Stimulated activated CD8-positive, alpha-beta memory T cell treated with anti-CD3 and anti-CD28 coated beads, Interleukin-7, amount 100 ng/mL, for 24 hours (primary cell): ENCODE results near the gene UPP1.
"Not testable (repeated sequence)": the region's sequence is repeated elsewhere in the genome, so short reads cannot be mapped to it uniquely, and the experiment has no call there.

Source experiments
- DNase-seq: peaks from one replicate; pipeline ENCODE4 v3.0.0-alpha.2; 2020; ENCODE audit warnings: low read depth

UPP1 gene

DNA sequence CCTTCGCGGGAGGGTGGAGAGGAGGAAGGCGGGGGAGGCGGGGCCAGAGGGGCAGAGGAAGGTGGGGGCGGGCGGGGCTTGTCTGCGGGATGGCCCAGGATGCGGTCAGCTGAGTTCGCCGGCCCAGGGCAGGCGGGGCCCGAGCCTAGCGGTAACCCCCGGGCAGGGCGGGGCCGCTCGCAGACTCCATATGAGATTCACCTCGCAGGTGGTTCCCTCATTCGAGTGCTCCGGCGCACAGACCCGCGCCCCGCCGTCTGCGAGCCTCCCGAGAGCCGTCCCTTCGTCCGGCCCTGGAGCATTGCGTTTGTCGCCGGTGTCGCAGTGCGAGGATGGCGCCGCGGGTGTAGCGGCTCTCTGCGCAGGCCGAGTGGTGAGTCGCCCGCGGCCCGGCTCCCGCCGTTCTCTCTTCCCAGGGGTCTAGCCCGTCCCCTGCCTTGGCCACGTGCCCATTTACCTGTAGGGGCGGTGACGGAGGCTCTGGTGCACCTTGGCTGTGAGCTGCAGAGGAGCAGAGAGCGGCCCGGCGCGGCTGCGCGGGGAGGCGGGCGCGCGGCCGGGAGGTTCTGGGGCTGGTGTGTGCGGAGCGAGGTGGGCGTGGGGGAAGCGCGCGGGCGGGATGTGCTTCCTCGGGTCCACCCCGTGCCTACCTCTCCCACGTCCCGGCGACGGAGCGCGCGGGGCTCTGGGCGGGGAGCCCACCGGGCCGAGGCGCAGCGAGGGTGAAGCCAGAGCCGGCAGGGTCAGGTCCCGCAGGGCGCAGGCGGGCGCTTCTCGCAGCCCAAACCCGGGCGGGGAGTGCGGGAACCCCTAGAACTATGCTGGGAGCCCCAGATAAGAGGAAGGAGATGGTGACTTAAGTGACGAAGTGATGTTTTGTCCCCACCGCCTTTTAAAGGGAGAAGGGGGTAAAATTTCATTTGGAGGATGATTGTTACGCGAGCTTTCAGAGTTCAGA, at the start of gene UPP1:
TSS of gene UPP1 (plus strand) at position 220 of the 958 bp plus-strand sequence. CDS start 5,519 bp downstream, outside the sequence.
- peak; percentile 75 for DNase-seq

GRCh38 chr7:48040944-48041652, 48.0 kb upstream of the UPP1 start:
- no peak for DNase-seq

- DNase-seq: no peak
Measured at GRCh38 chr7:48041653-48041970, 47.5 kb upstream of the UPP1 start.

DNA sequence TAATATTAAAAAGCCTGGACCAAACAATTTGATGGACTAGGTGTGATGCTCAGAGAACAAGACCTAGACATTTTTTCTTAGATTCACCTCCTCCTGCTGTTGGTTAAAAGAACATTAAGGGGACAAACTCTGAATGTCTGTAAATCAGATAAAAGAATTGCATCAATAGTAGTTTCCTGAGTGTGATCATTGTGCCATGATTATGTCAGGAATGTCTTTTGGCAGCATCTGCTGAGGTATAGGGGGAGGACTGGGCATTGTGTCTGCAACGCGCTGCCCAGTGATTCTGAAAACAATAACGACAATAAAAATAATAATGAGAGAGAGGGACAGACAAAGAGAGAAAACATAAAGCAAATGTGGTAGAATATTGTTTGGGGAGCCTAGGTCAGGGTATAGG, 46.8 kb upstream of the UPP1 start:
- no peak for DNase-seq

DNA sequence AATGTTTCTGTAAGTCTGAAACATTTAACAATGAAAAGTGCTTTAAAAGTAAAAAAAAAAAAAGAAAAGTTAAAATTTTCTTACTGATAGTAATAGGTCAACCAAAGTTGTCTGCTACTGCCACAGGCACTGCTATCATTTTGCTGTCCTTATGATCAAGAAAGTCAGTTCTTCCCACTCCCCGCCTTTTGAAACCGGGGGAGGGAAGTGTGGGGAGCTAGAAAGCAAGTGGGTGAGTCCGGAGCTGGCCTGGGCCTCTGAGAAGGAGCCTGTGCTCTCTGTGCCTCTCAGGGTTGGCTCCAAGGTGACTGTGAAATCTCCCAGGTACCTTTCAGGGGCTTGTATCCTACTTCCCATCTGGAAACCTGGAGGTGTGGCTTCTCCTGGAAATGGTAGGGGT, 46.4 kb upstream of the UPP1 start:
- DNase-seq: no peak

GRCh38 chr7:48045195-48045765, 43.8 kb upstream of the UPP1 start:
- no peak for DNase-seq

- no peak for DNase-seq
Measured at GRCh38 chr7:48046458-48046857, 42.6 kb upstream of the UPP1 start.

DNA sequence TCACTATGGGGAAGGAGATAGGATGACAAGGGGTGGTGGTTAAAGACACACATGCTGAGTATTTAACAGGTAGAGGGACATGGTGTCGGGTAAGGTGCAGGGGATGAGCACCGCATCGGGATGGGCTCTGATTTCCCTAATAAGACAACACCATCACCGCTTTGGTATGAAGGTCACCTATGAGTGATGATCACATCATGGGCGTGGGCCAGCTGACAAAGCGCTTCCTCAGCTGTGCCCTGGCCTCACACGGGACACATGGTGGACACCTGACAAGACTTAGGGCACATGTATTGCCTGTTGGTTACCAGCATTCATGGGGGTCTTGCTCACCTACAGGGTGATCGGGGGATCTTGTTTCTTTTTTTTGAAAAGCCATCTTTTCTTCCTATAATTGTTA, 41.0 kb upstream of the UPP1 start:
- DNase-seq: no peak

- DNase-seq: no peak
Measured at GRCh38 chr7:48049850-48050249, 39.2 kb upstream of the UPP1 start.

DNA sequence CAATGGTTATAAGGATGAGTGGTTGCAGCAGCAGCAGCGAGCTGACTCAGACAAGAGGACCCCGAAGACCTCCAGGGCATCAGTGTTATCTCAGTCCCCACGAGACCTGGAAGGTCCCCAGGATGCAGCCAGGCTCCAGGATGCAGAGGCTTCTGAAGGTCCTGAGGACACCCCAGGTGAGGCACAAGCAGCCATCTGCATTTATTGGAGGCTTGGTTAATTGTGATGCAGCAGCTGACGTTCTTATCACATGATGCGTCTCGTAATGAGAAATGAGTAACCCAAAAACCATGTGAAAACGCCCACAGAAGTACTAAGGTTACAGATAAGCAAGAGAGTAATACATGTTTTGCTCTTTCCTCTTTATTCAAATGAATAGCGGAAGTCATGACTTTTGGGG, 36.3 kb upstream of the UPP1 start:
- no peak for DNase-seq

GRCh38 chr7:48053736-48054135, 35.3 kb upstream of the UPP1 start:
- no peak for DNase-seq

GRCh38 chr7:48058990-48059389, 30.1 kb upstream of the UPP1 start:
- no peak for DNase-seq

GRCh38 chr7:48059706-48060105, 29.4 kb upstream of the UPP1 start:
- DNase-seq: no peak

GRCh38 chr7:48063985-48064384, 25.1 kb upstream of the UPP1 start:
- no peak for DNase-seq

GRCh38 chr7:48067475-48067874, 21.6 kb upstream of the UPP1 start:
- no peak for DNase-seq

- no peak for DNase-seq
Measured at GRCh38 chr7:48074204-48074654, 14.8 kb upstream of the UPP1 start.

DNA sequence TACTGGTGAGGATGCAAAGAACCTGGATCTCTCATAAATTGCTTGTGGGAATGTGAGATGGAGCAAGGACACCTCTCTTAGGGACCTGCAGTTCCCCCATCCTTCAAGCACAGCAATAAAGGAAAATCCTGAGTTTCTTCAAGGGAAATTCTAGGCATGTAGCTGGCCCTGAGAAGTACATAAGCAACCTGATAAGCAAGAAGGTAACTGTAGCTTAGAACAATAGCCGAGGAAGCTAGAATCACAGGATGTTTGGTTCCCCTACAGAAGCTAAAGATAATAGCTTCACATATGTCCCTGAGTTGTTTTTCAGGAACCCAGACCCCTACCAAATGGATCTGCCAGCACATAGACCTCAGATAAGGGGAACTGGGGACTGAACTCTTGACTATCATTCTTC, 11.6 kb upstream of the UPP1 start:
- no peak for DNase-seq

DNA sequence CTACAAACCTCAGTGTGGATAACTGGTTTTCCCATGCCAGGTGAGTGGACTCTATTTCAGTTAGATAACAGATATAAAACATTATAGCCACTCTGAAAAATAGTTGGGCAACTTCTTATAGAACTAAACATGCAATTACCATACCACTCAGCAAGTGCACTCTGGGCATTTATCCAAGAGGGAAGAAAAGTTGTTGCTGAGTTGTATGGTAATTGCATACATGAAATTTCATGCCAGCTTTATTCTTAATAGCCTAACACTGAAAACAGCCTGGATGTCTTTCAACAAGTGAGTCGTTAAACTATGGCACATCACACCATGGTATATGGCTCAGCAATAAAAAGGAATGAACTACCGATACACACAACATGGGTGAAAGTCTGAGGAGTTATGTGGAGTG, 10.6 kb upstream of the UPP1 start:
- DNase-seq: no peak

- not testable (repeated sequence) for DNase-seq
Measured at GRCh38 chr7:48082378-48082777, 6.7 kb upstream of the UPP1 start.

DNA sequence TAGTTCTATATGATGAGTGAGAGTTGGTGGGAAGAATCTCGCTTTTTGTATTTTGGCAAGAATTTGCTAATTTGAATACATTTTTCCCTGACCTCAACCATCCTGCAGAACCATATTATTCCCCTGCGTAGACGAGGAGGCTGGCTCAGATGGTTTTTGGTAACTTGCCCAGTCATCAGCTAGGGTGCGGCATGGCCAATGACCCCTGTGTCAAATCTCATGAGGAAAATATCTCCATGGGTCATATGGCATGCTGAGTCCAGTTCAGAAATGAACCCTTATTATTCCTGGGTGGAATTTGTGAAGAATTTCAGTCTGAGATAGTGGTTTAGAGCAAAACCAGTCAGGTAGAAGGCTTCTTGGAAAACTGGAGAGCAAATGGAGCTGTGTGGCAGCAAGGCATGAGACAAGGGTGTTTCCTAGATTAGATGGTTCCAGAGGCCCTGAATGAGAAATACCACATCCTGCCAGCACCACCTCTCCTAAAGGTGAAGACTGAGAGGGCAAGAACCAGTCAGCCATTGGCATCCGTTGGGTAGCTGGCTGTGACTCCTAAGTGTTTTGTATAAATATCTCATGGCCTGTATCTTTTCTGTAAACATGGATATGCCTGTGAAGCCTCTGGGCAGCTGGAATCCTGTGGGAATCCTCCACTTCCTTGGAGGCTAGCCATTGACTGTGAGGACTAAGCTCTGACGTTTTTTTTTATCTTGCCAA, 5.8 kb upstream of the UPP1 start:
- DNase-seq: no peak

DNA sequence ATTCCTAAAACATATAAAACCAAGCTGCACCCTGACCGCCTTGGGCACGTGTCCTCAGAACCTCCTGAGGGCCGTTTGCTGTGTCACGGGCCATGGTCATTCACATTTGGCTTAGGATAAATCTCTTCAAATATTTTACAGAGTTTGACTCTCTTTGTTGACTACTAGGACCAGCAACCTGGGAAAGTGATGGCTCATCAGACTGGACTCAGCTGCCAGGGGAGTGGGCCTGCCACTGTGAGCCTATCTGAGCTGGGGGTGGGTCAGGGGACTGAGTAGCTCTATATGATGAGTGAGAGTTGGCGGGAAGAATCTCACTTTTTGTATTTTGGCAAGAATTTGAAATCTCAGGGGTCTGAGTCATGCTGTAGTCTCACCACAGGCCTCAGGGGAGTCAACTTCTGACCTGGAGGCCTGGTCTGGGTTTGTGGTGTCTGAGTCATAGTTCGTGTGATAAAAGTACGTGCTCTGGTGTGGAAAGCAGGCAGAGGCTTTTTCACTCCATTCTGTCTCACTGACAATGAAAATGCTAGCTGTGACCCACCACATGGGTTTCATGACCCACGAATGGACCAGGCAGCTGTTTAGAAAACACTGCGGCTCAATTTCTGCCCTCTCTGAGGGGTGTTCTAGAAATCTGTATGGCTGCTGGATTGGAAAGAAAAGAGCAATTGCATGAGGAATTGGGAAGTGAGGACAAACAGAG, 4.2 kb upstream of the UPP1 start:
- DNase-seq: no peak

DNA sequence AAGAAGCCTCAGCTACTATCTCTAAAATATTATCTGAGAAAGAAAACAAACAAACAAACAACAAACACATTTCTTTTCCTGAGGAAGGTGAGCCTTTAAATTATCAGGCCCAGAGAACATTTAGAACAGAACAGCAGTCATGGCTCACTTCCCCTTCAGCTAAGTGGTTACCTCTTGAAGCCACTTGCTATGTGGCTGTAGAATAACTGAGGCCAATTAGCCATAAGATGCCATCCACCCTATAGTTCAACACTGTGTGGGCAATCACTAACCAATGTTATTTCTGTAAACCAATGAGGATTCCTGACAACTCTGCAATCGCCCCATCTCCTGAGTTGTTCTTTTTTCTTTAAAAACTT, 3.7 kb upstream of the UPP1 start:
- DNase-seq: no peak
